Neural cell (in vitro differentiated cells): ENCODE results near the gene ALDH1A1. TPM values are rescaled to one million over a fixed set of nuclear protein-coding genes. Genes with fewer than 3 reads are reported as not detected.

Source experiments
- H2AFZ ChIP-seq: fragments of 200-600, 300-800 bp; sonication (generic), shearing (Covaris generic); 2 replicates; pipeline ENCODE4 v1.6.0; 2014; ENCODE audit warnings: low read depth, mild to moderate bottlenecking, antibody characterized with exemption, low read length, moderate library complexity
- H3F3A ChIP-seq: fragments of 200-600 bp; shearing (Covaris generic); 2 replicates; pipeline ENCODE4 v1.6.1; 2016; ENCODE audit warnings: mild to moderate bottlenecking, moderate library complexity, mixed read lengths, antibody characterized with exemption, low read length; ENCODE audit not compliant: insufficient read depth, poor library complexity, severe bottlenecking
- H3K27ac ChIP-seq: fragments of 200-600, 300-800 bp; sonication (generic), shearing (Covaris generic); 2 replicates; pipeline ENCODE4 v1.5.1; 2014; ENCODE audit warnings: mild to moderate bottlenecking, low read length, moderate library complexity
- H3K27me3 ChIP-seq: fragments of 300-800, 200-600 bp; sonication (generic), shearing (Covaris generic); 2 replicates; pipeline ENCODE4 v1.6.0; 2014; ENCODE audit warnings: mild to moderate bottlenecking, low read depth, low read length, moderate library complexity; ENCODE audit not compliant: insufficient read depth
- H3K36me3 ChIP-seq: fragments of 300-800, 200-600 bp; sonication (generic), shearing (Covaris generic); 2 replicates; pipeline ENCODE4 v1.5.1; 2014; ENCODE audit warnings: mild to moderate bottlenecking, antibody characterized with exemption, low read length, moderate library complexity; ENCODE audit not compliant: insufficient read depth
- H3K4me2 ChIP-seq: fragments of 300-800, 200-600 bp; sonication (generic), shearing (Covaris generic); 2 replicates; pipeline ENCODE4 v1.6.0; 2014; ENCODE audit warnings: mild to moderate bottlenecking, low read length
- H3K4me3 ChIP-seq: fragments of 300-800, 200-600 bp; sonication (generic), shearing (Covaris generic); 2 replicates; pipeline ENCODE4 v1.5.1; 2014; ENCODE audit warnings: mild to moderate bottlenecking, low read length, moderate library complexity
- H3K79me2 ChIP-seq: fragments of 200-600 bp; shearing (Covaris generic); replicated peaks from 2 replicates; pipeline ENCODE4 v1.6.0; 2014; ENCODE audit warnings: mild to moderate bottlenecking, low read length, moderate library complexity; ENCODE audit not compliant: insufficient read depth
- H3K9ac ChIP-seq: fragments of 300-800, 200-600 bp; sonication (generic), shearing (Covaris generic); 2 replicates; pipeline ENCODE4 v1.6.1; 2016; ENCODE audit warnings: mild to moderate bottlenecking, low read length, mixed read lengths
- H3K9me2 ChIP-seq: fragments of 200-600 bp; shearing (Covaris generic); 2 replicates; pipeline ENCODE4 v1.6.1; 2016; ENCODE audit warnings: mild to moderate bottlenecking, low read length, mixed read lengths; ENCODE audit not compliant: insufficient read depth
- H3K9me3 ChIP-seq: fragments of 200-600, 300-800 bp; sonication (generic), shearing (Covaris generic); 2 replicates; pipeline ENCODE4 v1.6.1; 2016; ENCODE audit warnings: mild to moderate bottlenecking, mixed run types, low read length, moderate library complexity, mixed read lengths
- H4K20me1 ChIP-seq: fragments of 200-600 bp; shearing (Covaris generic); 2 replicates; pipeline ENCODE4 v1.6.1; 2016; ENCODE audit warnings: mild to moderate bottlenecking, mixed run types; ENCODE audit not compliant: insufficient read depth
- CTCF ChIP-seq: fragments of 450-650 bp; IDR thresholded peaks from 2 replicates; pipeline ENCODE4 v1.5.1; 2014; ENCODE audit warnings: antibody characterized with exemption, mild to moderate bottlenecking, moderate library complexity; ENCODE audit not compliant: poor library complexity, severe bottlenecking
- EP300 ChIP-seq: fragments of 450-650 bp; conservative IDR thresholded peaks from 2 replicates; pipeline ENCODE4 v1.6.1; 2014; ENCODE audit warnings: antibody characterized with exemption, mild to moderate bottlenecking, moderate library complexity; ENCODE audit not compliant: poor library complexity, severe bottlenecking
- EZH2 ChIP-seq: fragments of 200-600, 300-800 bp; shearing (Covaris generic), sonication (generic); IDR thresholded peaks from 2 replicates; pipeline ENCODE4 v1.6.1; 2014; ENCODE audit warnings: antibody characterized with exemption, low read length, borderline replicate concordance, mild to moderate bottlenecking; ENCODE audit not compliant: insufficient read depth, poor library complexity, severe bottlenecking
- MXI1 ChIP-seq: fragments of 450-650 bp; conservative IDR thresholded peaks from 2 replicates; pipeline ENCODE4 v1.6.1; 2014; ENCODE audit warnings: antibody characterized with exemption, mild to moderate bottlenecking; ENCODE audit not compliant: poor library complexity, severe bottlenecking
- POLR2AphosphoS5 ChIP-seq: IDR thresholded peaks from 2 replicates; pipeline ENCODE4 v1.6.1; 2012
- RAD21 ChIP-seq: fragments of 450-650 bp; conservative IDR thresholded peaks from 2 replicates; pipeline ENCODE4 v1.6.1; 2014; ENCODE audit warnings: antibody characterized with exemption, mild to moderate bottlenecking, moderate library complexity
- REST ChIP-seq: IDR thresholded peaks from 2 replicates; pipeline ENCODE4 v1.6.1; 2012; ENCODE audit warnings: borderline replicate concordance
- SMC3 ChIP-seq: fragments of 450-650 bp; conservative IDR thresholded peaks from 2 replicates; pipeline ENCODE4 v1.6.1; 2014; ENCODE audit warnings: antibody characterized with exemption, mild to moderate bottlenecking, moderate library complexity; ENCODE audit not compliant: poor library complexity
- TAF1 ChIP-seq: IDR thresholded peaks from 2 replicates; pipeline ENCODE4 v1.6.1; 2012; ENCODE audit warnings: low read depth
- polyA plus RNA-seq: library from polyadenylated mRNA; depleted of rRNA; stranded (reverse); fragments of >200 nt; gene quantifications from 2 replicates; pipeline ENCODE4 v1.2.3, GENCODE V29; 2014

The ALDH1A1 gene
- polyA plus RNA-seq, 1 donor from 2014 or later = not detected

DNA sequence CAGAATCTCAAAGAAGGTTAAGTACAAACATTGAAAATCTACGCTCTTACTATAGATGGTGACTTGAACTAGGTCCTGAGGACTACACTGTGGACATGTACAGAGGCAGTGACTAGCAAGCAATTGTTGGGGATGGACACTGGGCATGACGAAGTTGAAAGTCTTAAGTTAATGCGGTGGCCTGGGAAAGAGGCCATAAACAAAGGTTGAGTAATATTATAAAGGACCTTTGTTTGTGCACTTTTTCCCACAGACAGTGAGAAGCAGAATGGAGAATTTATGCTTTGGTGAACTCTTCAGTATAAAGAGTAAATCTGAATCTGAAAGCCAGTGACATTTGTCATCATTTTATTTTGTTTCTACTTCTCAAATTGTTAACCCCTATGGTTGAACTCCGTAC is 15.3 kb downstream of the ALDH1A1 start:
- TF ChIP-seq TAF1 = no peak
- no peak for TF ChIP-seq EZH2
- no peak for TF ChIP-seq SMC3
- TF ChIP-seq MXI1 = no peak
- no peak for TF ChIP-seq EP300
- TF ChIP-seq REST = no peak
- no peak for TF ChIP-seq RAD21
- no peak for TF ChIP-seq POLR2AphosphoS5
- no peak for TF ChIP-seq CTCF

DNA sequence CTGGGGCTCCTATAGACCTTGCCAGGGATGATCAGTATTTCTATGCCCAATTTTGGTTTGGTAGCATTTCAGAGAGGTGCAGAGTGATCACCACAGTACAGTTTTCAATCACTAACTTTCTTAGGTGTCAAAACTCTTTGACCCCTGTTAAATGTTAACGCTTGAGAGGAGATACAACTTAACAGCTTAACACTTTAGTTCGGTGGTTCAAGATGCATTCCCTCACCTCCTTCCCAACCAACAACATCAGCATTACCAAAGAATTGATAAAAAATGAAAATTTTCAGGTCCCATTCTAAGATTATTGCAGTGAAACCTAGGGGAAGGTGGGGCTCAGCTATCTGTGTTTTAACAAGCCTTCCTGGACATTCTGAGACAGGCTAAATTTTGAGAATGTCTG is 16.2 kb downstream of the ALDH1A1 start:
- no peaks in the 10 kb centered on the region for H3K36me3 ChIP-seq
- no peak overlapping the region for H3K4me3 ChIP-seq
- TF ChIP-seq MXI1 (no peak), CTCF (no peak), EZH2 (no peak), RAD21 (no peak), EP300 (no peak), TAF1 (no peak), REST (no peak), SMC3 (no peak), POLR2AphosphoS5 (no peak)
- no peaks in the 10 kb centered on the region for H3K27me3 ChIP-seq
- no peak overlapping the region for H3K4me2 ChIP-seq
- no peaks in the 10 kb centered on the region for H4K20me1 ChIP-seq
- H2AFZ ChIP-seq = no peak overlapping the region
- no peak overlapping the region for H3K9ac ChIP-seq
- H3K79me2 ChIP-seq = no peaks in the 10 kb centered on the region
- no peaks in the 10 kb centered on the region for H3F3A ChIP-seq
- no peaks in the 10 kb centered on the region for H3K9me2 ChIP-seq
- no peak overlapping the region for H3K27ac ChIP-seq
- no peaks in the 10 kb centered on the region for H3K9me3 ChIP-seq

More for the DNA sequence above, 15.3 kb downstream of the ALDH1A1 start:
- no peak overlapping the region for H3K27ac ChIP-seq
- H3K9ac ChIP-seq = no peak overlapping the region
- no peaks in the 10 kb centered on the region for H3K36me3 ChIP-seq
- H3K79me2 ChIP-seq = no peaks in the 10 kb centered on the region
- H4K20me1 ChIP-seq = no peaks in the 10 kb centered on the region
- no peak overlapping the region for H2AFZ ChIP-seq
- no peaks in the 10 kb centered on the region for H3F3A ChIP-seq
- H3K27me3 ChIP-seq = no peaks in the 10 kb centered on the region
- H3K9me2 ChIP-seq = no peaks in the 10 kb centered on the region
- H3K4me2 ChIP-seq = no peak overlapping the region
- H3K4me3 ChIP-seq = no peak overlapping the region
- no peaks in the 10 kb centered on the region for H3K9me3 ChIP-seq
